GM12892 (cell line): ENCODE data around the gene ENGASE.

Experiments
- POLR2AphosphoS5 ChIP-seq: IDR thresholded peaks from 2 replicates; pipeline ENCODE4 v1.6.1; 2011; ENCODE audit warnings: low read depth, low read length, control low read depth
- TAF1 ChIP-seq: IDR thresholded peaks from 2 replicates; pipeline ENCODE4 v1.6.1; 2011; ENCODE audit warnings: low read depth, mild to moderate bottlenecking, control low read depth, low read length, borderline replicate concordance

DNA sequence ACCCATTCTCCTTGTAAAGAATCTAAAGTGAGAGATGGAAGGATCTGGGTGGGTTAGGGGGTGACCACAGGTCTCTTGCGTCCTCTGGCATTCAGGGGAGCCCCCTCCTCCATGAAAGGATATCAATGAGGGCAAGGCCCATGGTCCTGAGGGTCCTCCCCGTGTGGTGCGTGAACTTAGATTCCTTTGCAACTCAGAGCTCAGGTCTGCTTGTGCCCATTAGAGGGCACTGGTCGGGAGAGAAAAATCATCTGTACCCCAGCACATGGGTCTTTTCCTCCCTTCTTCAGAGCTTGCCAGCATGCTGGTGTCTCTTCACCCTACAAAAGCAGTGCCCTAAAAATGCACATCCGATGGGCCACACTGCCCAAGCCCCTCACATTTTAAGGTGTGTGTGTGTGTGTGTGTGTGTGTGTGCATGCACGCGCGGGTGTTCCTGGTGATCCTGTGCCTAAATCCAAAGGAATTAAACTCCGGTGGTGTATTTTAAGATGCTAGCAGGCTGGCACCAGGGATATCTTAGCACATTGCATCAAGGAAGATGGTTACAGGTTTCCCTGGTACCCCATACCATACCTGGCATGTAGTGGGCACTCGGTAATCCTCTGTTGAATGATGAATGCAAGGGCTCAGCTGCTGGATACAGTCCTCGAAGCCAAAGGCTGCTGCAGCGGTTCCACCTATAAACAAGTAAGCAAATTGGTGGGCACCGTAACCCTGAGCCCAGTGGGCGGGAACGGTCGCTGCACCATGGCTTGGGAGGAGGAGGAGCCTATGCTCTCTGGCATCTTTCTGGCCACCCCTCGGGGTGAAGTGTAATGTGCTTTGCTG is 45.9 kb upstream of the ENGASE start:
- TF ChIP-seq TAF1, result no peak
- TF ChIP-seq POLR2AphosphoS5, result no peak
